GM10266 (cell line): ENCODE results near the gene UGDH.

Experiments used
- DNase-seq: peaks from one replicate; pipeline ENCODE4 v3.0.0; 2012; ENCODE audit errors: extremely low spot score
- CTCF ChIP-seq: IDR thresholded peaks from 2 replicates; pipeline ENCODE4 v1.5.1; 2012; ENCODE audit warnings: mild to moderate bottlenecking, low read depth; ENCODE audit not compliant: control insufficient read depth, insufficient read depth; ENCODE audit errors: missing control alignments

UGDH gene

GRCh38 chr4:39450618-39451017 is 76.6 kb downstream of the UGDH start:
- no peak for TF ChIP-seq CTCF
- no peak for DNase-seq
